IPS DF 6.9 (cell line): ENCODE data around the gene ALDH1A3.

Source experiments
- DNase-seq: peaks from one replicate; pipeline ENCODE4 v3.0.0-alpha.2; 2013; ENCODE audit warnings: low read depth, low spot score
- H3K27ac ChIP-seq: one replicate; pipeline ENCODE4 v1.5.1; 2013; ENCODE audit warnings: low read length, control low read depth
- H3K27me3 ChIP-seq: 2 replicates; pipeline ENCODE4 v1.6.1; 2013; ENCODE audit warnings: mild to moderate bottlenecking, low read length; ENCODE audit not compliant: control insufficient read depth, insufficient read depth
- H3K36me3 ChIP-seq: 2 replicates; pipeline ENCODE4 v1.6.1; 2013; ENCODE audit warnings: low read length; ENCODE audit not compliant: control insufficient read depth, insufficient read depth
- H3K4me1 ChIP-seq: 2 replicates; pipeline ENCODE4 v1.6.1; 2013; ENCODE audit warnings: low read length; ENCODE audit not compliant: control insufficient read depth, insufficient read depth
- H3K4me3 ChIP-seq: 2 replicates; pipeline ENCODE4 v1.5.1; 2013; ENCODE audit warnings: mild to moderate bottlenecking, low read length
- H3K9me3 ChIP-seq: 2 replicates; pipeline ENCODE4 v1.6.1; 2013; ENCODE audit warnings: low read length, inconsistent platforms; ENCODE audit not compliant: control insufficient read depth, insufficient read depth
- WGBS: extraction: QIAGEN DNeasy Blood & Tissue Kit; methylation state at CpG from one replicate; pipeline ENCODE4 v1.1.7; 2013; ENCODE audit warnings: mixed read lengths, missing lambda C conversion rate; ENCODE audit not compliant: insufficient read length, insufficient coverage; 5-methylcytosine and 5-hydroxymethylcytosine counted together

The ALDH1A3 gene

GRCh38 chr15:100859970-100860828 lies 19.4 kb upstream of the ALDH1A3 start:
- no peak for DNase-seq
- no peaks in the 10 kb centered on the region for H3K9me3 ChIP-seq
- no peaks in the 10 kb centered on the region for H3K27me3 ChIP-seq

GRCh38 chr15:100860829-100861510 lies 18.7 kb upstream of the ALDH1A3 start:
- H3K27ac ChIP-seq, result no peak overlapping the region
- no peak overlapping the region for H3K4me3 ChIP-seq
- H3K27me3 ChIP-seq, result no peaks in the 10 kb centered on the region
- DNase-seq, result no peak
- H3K36me3 ChIP-seq, result no peaks in the 10 kb centered on the region
- no peaks in the 10 kb centered on the region for H3K4me1 ChIP-seq
- no CpG with 5 or more reads among the region's 14 CpGs for WGBS
- no peaks in the 10 kb centered on the region for H3K9me3 ChIP-seq

More at GRCh38 chr15:100859970-100860828, 19.4 kb upstream of the ALDH1A3 start:
- no peaks in the 10 kb centered on the region for H3K36me3 ChIP-seq
- no peak overlapping the region for H3K4me3 ChIP-seq
- H3K4me1 ChIP-seq, result no peaks in the 10 kb centered on the region
- no peak overlapping the region for H3K27ac ChIP-seq
- no CpG with 5 or more reads among the region's 11 CpGs for WGBS

- DNase-seq, result no peak
- Histone ChIP-seq H3K27ac (no peak overlapping the region), H3K36me3 (no peaks in the 10 kb centered on the region), H3K4me3 (no peak overlapping the region), H3K9me3 (no peaks in the 10 kb centered on the region), H3K27me3 (no peaks in the 10 kb centered on the region), H3K4me1 (no peaks in the 10 kb centered on the region)
- WGBS, result no CpG with 5 or more reads among the region's 16 CpGs
Measured at GRCh38 chr15:100861511-100861991, 18.1 kb upstream of the ALDH1A3 start.

GRCh38 chr15:100862162-100862561 lies 17.5 kb upstream of the ALDH1A3 start:
- no CpG with 5 or more reads among the region's 6 CpGs for WGBS
- H3K27ac ChIP-seq, result no peak overlapping the region
- no peak overlapping the region for H3K4me3 ChIP-seq
- H3K36me3 ChIP-seq, result no peaks in the 10 kb centered on the region
- no peaks in the 10 kb centered on the region for H3K9me3 ChIP-seq
- no peaks in the 10 kb centered on the region for H3K4me1 ChIP-seq
- DNase-seq, result no peak
- H3K27me3 ChIP-seq, result no peaks in the 10 kb centered on the region

GRCh38 chr15:100863075-100863795 lies 16.4 kb upstream of the ALDH1A3 start:
- Histone ChIP-seq H3K4me1 (no peaks in the 10 kb centered on the region), H3K27me3 (no peaks in the 10 kb centered on the region), H3K4me3 (no peak overlapping the region), H3K36me3 (no peaks in the 10 kb centered on the region), H3K27ac (no peak overlapping the region), H3K9me3 (no peaks in the 10 kb centered on the region)
- DNase-seq, result no peak
- no CpG with 5 or more reads among the region's 7 CpGs for WGBS

- no peak for DNase-seq
- no peaks in the 10 kb centered on the region for H3K27me3 ChIP-seq
- H3K4me1 ChIP-seq, result no peaks in the 10 kb centered on the region
- H3K36me3 ChIP-seq, result no peaks in the 10 kb centered on the region
- H3K4me3 ChIP-seq, result no peak overlapping the region
- no peaks in the 10 kb centered on the region for H3K9me3 ChIP-seq
- H3K27ac ChIP-seq, result no peak overlapping the region
- no CpG with 5 or more reads among the region's 15 CpGs for WGBS
Measured at GRCh38 chr15:100863796-100864267, 15.8 kb upstream of the ALDH1A3 start.

GRCh38 chr15:100866386-100867330 lies 13.0 kb upstream of the ALDH1A3 start:
- WGBS, result no CpG with 5 or more reads among the region's 12 CpGs
- DNase-seq, result no peak
- no peaks in the 10 kb centered on the region for H3K4me1 ChIP-seq

GRCh38 chr15:100867433-100867832 lies 12.2 kb upstream of the ALDH1A3 start:
- Histone ChIP-seq H3K9me3 (no peaks in the 10 kb centered on the region), H3K27ac (no peak overlapping the region), H3K27me3 (no peaks in the 10 kb centered on the region), H3K4me1 (no peaks in the 10 kb centered on the region), H3K36me3 (no peaks in the 10 kb centered on the region), H3K4me3 (no peak overlapping the region)
- WGBS, result no CpG with 5 or more reads among the region's 3 CpGs
- DNase-seq, result no peak

More at GRCh38 chr15:100866386-100867330, 13.0 kb upstream of the ALDH1A3 start:
- Histone ChIP-seq H3K27ac (no peak overlapping the region), H3K9me3 (no peaks in the 10 kb centered on the region), H3K36me3 (no peaks in the 10 kb centered on the region), H3K27me3 (no peaks in the 10 kb centered on the region), H3K4me3 (no peak overlapping the region)

- no peaks in the 10 kb centered on the region for H3K9me3 ChIP-seq
- H3K36me3 ChIP-seq, result no peaks in the 10 kb centered on the region
- DNase-seq, result no peak
- no CpG with 5 or more reads among the region's 13 CpGs for WGBS
- no peaks in the 10 kb centered on the region for H3K27me3 ChIP-seq
- no peak overlapping the region for H3K4me3 ChIP-seq
- H3K27ac ChIP-seq, result no peak overlapping the region
- H3K4me1 ChIP-seq, result no peaks in the 10 kb centered on the region
Measured at GRCh38 chr15:100869151-100869999, 10.3 kb upstream of the ALDH1A3 start.
